SK-N-SH treated with all-trans-retinoic acid at 6 μM for 48 hours (cell line): ENCODE measurements around the gene VEZF1.

Experiments used
- ARNTL ChIP-seq: fragments of 450-650 bp; formaldehyde crosslinking; IDR thresholded peaks from 2 replicates; pipeline ENCODE4 v1.5.0; 2020; ENCODE audit warnings: low read depth, mild to moderate bottlenecking, moderate library complexity, borderline replicate concordance
- BACH2 ChIP-seq: fragments of 250-450 bp; sonication (Bioruptor Pico); IDR thresholded peaks from 2 replicates; pipeline ENCODE4 v1.9.0; 2021; ENCODE audit warnings: mild to moderate bottlenecking, borderline replicate concordance
- CSRNP3 ChIP-seq: fragments of 250-450 bp; sonication (Bioruptor Pico); IDR thresholded peaks from 2 replicates; pipeline ENCODE4 v1.5.1; 2021; ENCODE audit warnings: mild to moderate bottlenecking, moderate library complexity
- PATZ1 ChIP-seq: fragments of 250-450 bp; sonication (Bioruptor Pico); IDR thresholded peaks from 2 replicates; pipeline ENCODE4 v1.8.0; 2020; ENCODE audit warnings: mild to moderate bottlenecking, moderate library complexity, borderline replicate concordance
- RARB ChIP-seq: fragments of 250-450 bp; sonication (Bioruptor Pico); IDR thresholded peaks from 2 replicates; pipeline ENCODE4 v1.8.0; 2021; ENCODE audit warnings: mild to moderate bottlenecking, moderate library complexity
- TOX ChIP-seq: fragments of 250-450 bp; sonication (Bioruptor Pico); IDR thresholded peaks from 2 replicates; pipeline ENCODE4 v1.8.0; 2021; ENCODE audit warnings: mild to moderate bottlenecking, moderate library complexity, borderline replicate concordance
- ZNF565 ChIP-seq: fragments of 450-650 bp; formaldehyde crosslinking; conservative IDR thresholded peaks from 2 replicates; pipeline ENCODE4 v1.5.0; 2020; ENCODE audit warnings: low read depth, mild to moderate bottlenecking, moderate library complexity
- ZNF70 ChIP-seq: fragments of 450-650 bp; formaldehyde crosslinking; IDR thresholded peaks from 2 replicates; pipeline ENCODE4 v1.5.0; 2020; ENCODE audit warnings: mild to moderate bottlenecking, moderate library complexity
- TF ChIP-seq, protein P1 (sequence below): fragments of 250-450 bp; sonication (Bioruptor Pico); IDR thresholded peaks from 2 replicates; pipeline ENCODE4 v1.5.1; 2020; ENCODE audit warnings: low read depth, mild to moderate bottlenecking, moderate library complexity

- TF ChIP-seq ARNTL (CRISPR knock-in tag) (no peak), PATZ1 (CRISPR knock-in tag) (no peak), TOX (no peak), ZNF565 (CRISPR knock-in tag) (no peak), ZNF70 (CRISPR knock-in tag) (no peak), RARB (CRISPR knock-in tag) (no peak), CSRNP3 (CRISPR knock-in tag) (no peak), BACH2 (CRISPR knock-in tag) (no peak)
- TF ChIP-seq, protein P1, sequence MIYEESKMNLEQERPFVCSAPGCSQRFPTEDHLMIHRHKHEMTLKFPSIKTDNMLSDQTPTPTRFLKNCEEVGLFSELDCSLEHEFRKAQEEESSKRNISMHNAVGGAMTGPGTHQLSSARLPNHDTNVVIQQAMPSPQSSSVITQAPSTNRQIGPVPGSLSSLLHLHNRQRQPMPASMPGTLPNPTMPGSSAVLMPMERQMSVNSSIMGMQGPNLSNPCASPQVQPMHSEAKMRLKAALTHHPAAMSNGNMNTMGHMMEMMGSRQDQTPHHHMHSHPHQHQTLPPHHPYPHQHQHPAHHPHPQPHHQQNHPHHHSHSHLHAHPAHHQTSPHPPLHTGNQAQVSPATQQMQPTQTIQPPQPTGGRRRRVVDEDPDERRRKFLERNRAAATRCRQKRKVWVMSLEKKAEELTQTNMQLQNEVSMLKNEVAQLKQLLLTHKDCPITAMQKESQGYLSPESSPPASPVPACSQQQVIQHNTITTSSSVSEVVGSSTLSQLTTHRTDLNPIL = no peak
Observed at GRCh38 chr17:57927048-57927723, 60.9 kb downstream of the VEZF1 start.
